GM18505 (cell line): ENCODE results near the gene HIPK4.
A peak's percentile ranks its signal among the peaks of the same experiment; 100 is the strongest.
"Not testable (repeated sequence)": the region's sequence is repeated elsewhere in the genome, so short reads cannot be mapped to it uniquely, and the experiment has no call there.

ENCODE experiments used
- ATAC-seq: cut with Tn5 transposase; IDR thresholded peaks from one replicate; pipeline ENCODE4 v1.9.1; 2021; ENCODE audit not compliant: unreplicated experiment
- POLR2A ChIP-seq: IDR thresholded peaks from 4 replicates; pipeline ENCODE4 v1.6.1; 2011; ENCODE audit warnings: borderline replicate concordance; ENCODE audit not compliant: insufficient read depth, insufficient read length; ENCODE audit errors: extremely low read depth

The HIPK4 gene, protein sequence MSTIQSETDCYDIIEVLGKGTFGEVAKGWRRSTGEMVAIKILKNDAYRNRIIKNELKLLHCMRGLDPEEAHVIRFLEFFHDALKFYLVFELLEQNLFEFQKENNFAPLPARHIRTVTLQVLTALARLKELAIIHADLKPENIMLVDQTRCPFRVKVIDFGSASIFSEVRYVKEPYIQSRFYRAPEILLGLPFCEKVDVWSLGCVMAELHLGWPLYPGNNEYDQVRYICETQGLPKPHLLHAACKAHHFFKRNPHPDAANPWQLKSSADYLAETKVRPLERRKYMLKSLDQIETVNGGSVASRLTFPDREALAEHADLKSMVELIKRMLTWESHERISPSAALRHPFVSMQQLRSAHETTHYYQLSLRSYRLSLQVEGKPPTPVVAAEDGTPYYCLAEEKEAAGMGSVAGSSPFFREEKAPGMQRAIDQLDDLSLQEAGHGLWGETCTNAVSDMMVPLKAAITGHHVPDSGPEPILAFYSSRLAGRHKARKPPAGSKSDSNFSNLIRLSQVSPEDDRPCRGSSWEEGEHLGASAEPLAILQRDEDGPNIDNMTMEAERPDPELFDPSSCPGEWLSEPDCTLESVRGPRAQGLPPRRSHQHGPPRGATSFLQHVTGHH

DNA sequence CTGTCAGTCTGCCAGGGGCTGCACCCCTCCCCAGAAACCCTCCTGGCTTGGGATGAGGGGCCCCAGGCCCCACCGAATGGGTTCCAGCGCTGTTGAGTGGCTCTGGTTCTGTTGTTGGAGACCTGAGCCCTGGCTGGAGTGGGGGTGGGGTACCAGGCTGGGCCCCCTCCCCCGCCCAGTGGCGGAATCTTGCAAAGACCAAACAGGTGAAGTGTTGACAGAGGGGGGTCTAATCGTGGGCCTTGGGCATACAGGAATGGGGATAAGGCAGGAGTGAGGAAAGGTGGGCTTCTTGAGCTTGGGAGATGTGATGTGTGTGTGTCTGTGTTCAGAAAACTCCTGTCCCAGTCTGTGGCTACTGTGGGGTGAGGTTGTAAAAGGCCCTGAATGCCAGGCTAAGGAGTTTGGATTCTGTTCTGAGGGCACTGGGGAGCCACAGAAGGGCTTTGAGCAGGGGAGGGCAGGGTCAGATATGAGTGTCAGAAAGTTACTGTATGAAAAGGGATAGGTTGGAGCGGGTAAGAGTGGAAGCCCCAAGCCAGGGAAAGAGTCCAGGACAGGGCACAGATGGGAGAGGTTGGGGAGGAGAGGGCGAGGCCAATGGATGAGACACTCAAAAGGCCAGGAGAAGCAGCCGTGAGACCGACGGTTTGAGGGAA lies at the start of gene HIPK4:
Gene HIPK4, minus strand, starts transcription at position 98 of the 659 bp plus-strand sequence. CDS start 279 bp downstream, outside the sequence.
- TF ChIP-seq POLR2A: no peak
- ATAC-seq: no peak

DNA sequence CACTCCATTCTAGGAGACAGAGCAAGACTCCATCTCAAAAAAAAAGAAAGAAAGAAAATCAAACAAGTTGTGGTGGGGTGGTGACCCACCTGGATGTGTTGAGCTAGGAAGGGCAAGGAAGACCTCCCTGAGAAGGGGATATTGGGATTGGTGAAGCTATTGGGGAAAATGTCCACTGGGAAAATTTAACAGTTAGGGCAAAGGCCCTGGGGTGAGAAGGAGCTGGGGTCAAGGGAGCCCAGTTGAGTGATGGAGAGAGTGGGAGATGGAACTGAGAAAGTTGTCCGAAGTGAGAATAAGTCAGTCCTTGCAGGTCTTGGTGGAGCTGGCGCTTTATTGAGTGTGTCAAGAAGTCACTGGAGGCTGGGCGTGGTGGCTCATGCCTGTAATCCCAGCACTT lies 48.3 kb upstream of the HIPK4 start:
- TF ChIP-seq POLR2A: no peak

GRCh38 chr19:40433391-40434216 lies 43.6 kb upstream of the HIPK4 start:
- ATAC-seq: peak; percentile 55
- peak; percentile 72 for TF ChIP-seq POLR2A

More for the DNA sequence above, 48.3 kb upstream of the HIPK4 start:
- ATAC-seq: no peak

- not testable (repeated sequence) for ATAC-seq
Observed at GRCh38 chr19:40432760-40433159, 42.8 kb upstream of the HIPK4 start.

DNA sequence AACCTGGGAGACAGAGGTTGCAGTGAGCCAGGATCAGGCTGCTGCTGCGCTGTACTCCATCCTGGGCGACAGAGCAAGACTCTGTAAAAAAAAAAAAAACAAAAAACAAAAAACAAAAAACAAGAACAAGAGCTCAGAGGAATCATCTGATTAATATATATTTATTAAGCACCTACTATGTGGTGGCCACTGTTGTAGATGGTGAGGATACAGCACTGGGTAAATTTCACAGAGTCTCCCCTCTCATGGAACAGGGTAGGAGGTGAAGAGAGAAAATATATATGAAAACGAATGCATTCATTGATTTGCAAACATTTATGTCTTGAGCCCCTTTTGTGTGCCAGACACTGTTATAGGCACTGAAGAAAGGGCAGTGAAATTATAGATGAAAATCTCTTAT lies 41.7 kb upstream of the HIPK4 start:
- no peak for TF ChIP-seq POLR2A
- ATAC-seq: no peak

- not testable (repeated sequence) for ATAC-seq
Observed at GRCh38 chr19:40430242-40430641, 40.3 kb upstream of the HIPK4 start.

DNA sequence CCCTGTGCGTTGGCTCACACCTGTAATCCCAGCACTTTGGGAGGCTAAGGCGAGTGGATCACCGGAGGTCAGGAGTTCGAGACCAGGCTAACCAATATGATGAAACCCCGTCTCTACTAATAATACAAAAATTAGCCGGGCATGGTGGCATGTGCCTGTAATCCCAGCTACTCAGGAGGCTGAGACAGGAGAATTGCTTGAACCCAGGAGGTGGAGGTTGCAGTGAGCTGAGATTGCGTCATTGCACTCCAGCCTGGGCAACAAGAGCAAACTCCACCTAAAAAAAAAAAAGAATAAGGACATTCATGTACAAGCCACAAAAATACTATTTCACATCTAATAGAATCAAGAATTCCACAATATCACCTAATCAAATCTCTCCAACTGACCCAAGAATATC lies 38.2 kb upstream of the HIPK4 start:
- not testable (repeated sequence) for ATAC-seq

GRCh38 chr19:40425450-40426287 lies 35.7 kb upstream of the HIPK4 start, which contains the start of gene SERTAD1:
TSS of gene SERTAD1 (minus strand) at chr19:40425992. CDS start at chr19:40423546, 2,446 bp downstream.
- TF ChIP-seq POLR2A: peak; percentile 99
- ATAC-seq: peak; percentile 82

- ATAC-seq: no peak
- no peak for TF ChIP-seq POLR2A
Observed at GRCh38 chr19:40424637-40425449, 34.9 kb upstream of the HIPK4 start.

DNA sequence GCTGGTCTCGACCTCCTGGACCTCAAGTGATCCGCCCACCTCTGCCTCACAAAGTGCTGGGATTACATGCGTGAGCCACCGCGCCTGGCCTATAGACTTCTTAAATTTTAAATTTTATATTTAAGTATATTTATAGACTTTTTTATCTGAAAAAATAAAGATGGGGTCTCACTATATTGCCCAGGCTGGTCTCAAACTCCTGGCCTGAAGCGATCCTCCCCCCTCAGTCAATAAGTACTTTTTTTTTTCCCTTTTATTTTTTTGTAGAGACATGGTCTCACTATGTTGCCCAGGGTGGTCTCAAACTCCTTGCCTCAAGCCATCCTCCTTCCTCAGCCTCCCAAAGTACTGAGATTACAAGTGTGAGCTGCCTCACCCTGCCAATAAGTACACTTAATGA lies 34.0 kb upstream of the HIPK4 start:
- ATAC-seq: no peak
- no peak for TF ChIP-seq POLR2A

- ATAC-seq: no peak
- no peak for TF ChIP-seq POLR2A
Observed at GRCh38 chr19:40422748-40423566, 33.0 kb upstream of the HIPK4 start.
